Body of pancreas (tissue), 4 donors: Measurements from ENCODE around the gene HORMAD2. TPM values are rescaled to one million over a fixed set of nuclear protein-coding genes. Genes with fewer than 3 reads are reported as not detected.

Source experiments
- ATAC-seq: fragments of 150-250 bp; one replicate; pipeline ENCODE4 v1.9.1; 2016
- DNase-seq, 4 donors: peaks; one replicate each; pipeline ENCODE4 v3.0.0-alpha.2; 2019
- H3K27ac ChIP-seq, 4 donors: fragments of 200-600 bp; sonication (generic); 1 replicate in 3 of 4; 2 replicates in 1 of 4; pipeline versions ENCODE4 v1.5.1 to v1.6.1; 2016 to 2019; ENCODE audit warnings: mild to moderate bottlenecking in 1 of 4, mixed read lengths in 1 of 4, moderate library complexity in 1 of 4
- H3K27me3 ChIP-seq, 2 donors: fragments of 200-600 bp; sonication (generic); one replicate each; pipeline ENCODE4 v1.6.0; 2016; ENCODE audit warnings: mild to moderate bottlenecking in 1 of 2
- H3K36me3 ChIP-seq, 2 donors: fragments of 200-600 bp; sonication (generic); replicated peaks in 1 of 2; 2 replicates each; pipeline ENCODE4 v1.5.1; 2016; ENCODE audit warnings: low read depth in 2 of 2; ENCODE audit not compliant: insufficient read depth in 1 of 2
- H3K4me1 ChIP-seq: fragments of 200-600 bp; sonication (generic); one replicate; pipeline ENCODE4 v1.6.0; 2016
- H3K4me3 ChIP-seq, 2 donors: fragments of 200-600 bp; sonication (generic); 1 replicate in 1 of 2; 2 replicates in 1 of 2; pipeline ENCODE4 v1.5.1; 2016 to 2019
- H3K9me3 ChIP-seq, 3 donors: fragments of 200-600 bp; sonication (generic); 1 replicate in 2 of 3; 2 replicates in 1 of 3; pipeline ENCODE4 v1.5.1; 2016
- POLR2A ChIP-seq, 3 donors: fragments of 450-650 bp; IDR thresholded peaks; one replicate each; pipeline ENCODE4 v1.6.1; 2016; ENCODE audit warnings: antibody characterized with exemption in 3 of 3, mild to moderate bottlenecking in 2 of 3
- WGBS, 2 donors: methylation state at CpG; one replicate each; pipeline ENCODE4 v1.1.5; 2017; 5-methylcytosine and 5-hydroxymethylcytosine counted together
- intact Hi-C: fragments of 100-400 bp; cut with DNase I; formaldehyde crosslinking; loops from one replicate; pipeline ENCODE4 v1.15.1; 2023
- total RNA-seq, 2 donors: library from RNA; depleted of rRNA; stranded (reverse); fragments of >200 nt; gene quantifications; one replicate each; pipeline ENCODE4 v1.1.0, GENCODE V29; 2016
- TF ChIP-seq, protein P1 (sequence below), 7 experiments: fragments of 450-650 bp in 4 of 7; fragments of 200-600 bp in 3 of 7; sonication (generic) in 3 of 7; IDR thresholded peaks; one replicate each; pipeline ENCODE4 v1.5.1; 2016 to 2019; ENCODE audit warnings: antibody characterized with exemption in 7 of 7

Gene HORMAD2
- total RNA-seq, 2 donors from 2014 or later: not detected

- Histone ChIP-seq H3K27me3 (no peaks in the 10 kb centered on the region), H3K9me3 (no peaks in the 10 kb centered on the region), H3K27ac (no peak overlapping the region), H3K4me3 (no peak overlapping the region), H3K36me3 (no peaks in the 10 kb centered on the region), H3K4me1 (no peaks in the 10 kb centered on the region)
- intact Hi-C loops: no loop called here
- no peak for ATAC-seq
- no peak for DNase-seq
- no peak for TF ChIP-seq POLR2A (IDR thresholded peaks at IDR 0.05)
- TF ChIP-seq, protein P1, sequence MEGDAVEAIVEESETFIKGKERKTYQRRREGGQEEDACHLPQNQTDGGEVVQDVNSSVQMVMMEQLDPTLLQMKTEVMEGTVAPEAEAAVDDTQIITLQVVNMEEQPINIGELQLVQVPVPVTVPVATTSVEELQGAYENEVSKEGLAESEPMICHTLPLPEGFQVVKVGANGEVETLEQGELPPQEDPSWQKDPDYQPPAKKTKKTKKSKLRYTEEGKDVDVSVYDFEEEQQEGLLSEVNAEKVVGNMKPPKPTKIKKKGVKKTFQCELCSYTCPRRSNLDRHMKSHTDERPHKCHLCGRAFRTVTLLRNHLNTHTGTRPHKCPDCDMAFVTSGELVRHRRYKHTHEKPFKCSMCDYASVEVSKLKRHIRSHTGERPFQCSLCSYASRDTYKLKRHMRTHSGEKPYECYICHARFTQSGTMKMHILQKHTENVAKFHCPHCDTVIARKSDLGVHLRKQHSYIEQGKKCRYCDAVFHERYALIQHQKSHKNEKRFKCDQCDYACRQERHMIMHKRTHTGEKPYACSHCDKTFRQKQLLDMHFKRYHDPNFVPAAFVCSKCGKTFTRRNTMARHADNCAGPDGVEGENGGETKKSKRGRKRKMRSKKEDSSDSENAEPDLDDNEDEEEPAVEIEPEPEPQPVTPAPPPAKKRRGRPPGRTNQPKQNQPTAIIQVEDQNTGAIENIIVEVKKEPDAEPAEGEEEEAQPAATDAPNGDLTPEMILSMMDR (IDR thresholded peaks at IDR 0.05): no peak
- 89 to 93% methylated on average over 1 of the region's 1 CpG for WGBS, 2 donors
Observed at GRCh38 chr22:30129636-30130035, 49.4 kb downstream of the HORMAD2 start.

- DNase-seq (no peak), ATAC-seq (no peak)
- Histone ChIP-seq H3K36me3 (no peaks in the 10 kb centered on the region), H3K27me3 (no peaks in the 10 kb centered on the region), H3K4me3 (no peak overlapping the region), H3K9me3 (no peaks in the 10 kb centered on the region), H3K27ac (no peak overlapping the region), H3K4me1 (no peaks in the 10 kb centered on the region)
- 66 to 73% methylated on average over 4 of the region's 4 CpGs for WGBS, 2 donors
- TF ChIP-seq POLR2A (IDR thresholded peaks at IDR 0.05): no peak
- TF ChIP-seq, protein P1 (IDR thresholded peaks at IDR 0.05): no peak
- intact Hi-C loops: no loop called here
Observed at GRCh38 chr22:30132290-30132996, 52.2 kb downstream of the HORMAD2 start.

DNA sequence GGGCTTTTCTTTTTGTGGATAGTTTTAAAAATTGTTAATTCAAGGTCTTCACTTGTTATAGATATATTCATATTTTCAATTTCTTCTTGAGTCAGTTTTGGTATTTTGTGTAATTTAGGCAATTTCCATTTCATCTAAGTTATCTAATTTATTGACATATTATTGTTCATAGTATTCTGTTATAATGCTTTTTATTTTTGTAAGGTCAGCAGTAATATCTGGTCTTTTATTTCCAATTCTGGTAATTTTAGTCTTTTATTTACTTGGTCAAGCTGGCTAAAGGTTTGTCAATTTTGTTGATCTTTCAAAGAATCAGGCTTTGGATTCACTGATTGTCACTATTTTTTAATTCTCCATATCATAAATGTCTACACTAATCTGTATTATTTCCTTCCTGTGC is 60.1 kb downstream of the HORMAD2 start:
- Histone ChIP-seq H3K9me3 (peaks cover 0 to 7% (median 0%) of the 10 kb centered on the region in 3 donors), H3K27ac (no peak overlapping the region), H3K4me1 (no peaks in the 10 kb centered on the region), H3K27me3 (no peaks in the 10 kb centered on the region), H3K4me3 (no peak overlapping the region), H3K36me3 (no peaks in the 10 kb centered on the region)
- DNase-seq: no peak
- TF ChIP-seq POLR2A (IDR thresholded peaks at IDR 0.05): no peak
- intact Hi-C loops: no loop called here
- no peak for ATAC-seq

- Histone ChIP-seq H3K4me1 (no peaks in the 10 kb centered on the region), H3K9me3 (peaks cover 0 to 7% (median 0%) of the 10 kb centered on the region in 3 donors), H3K27me3 (no peaks in the 10 kb centered on the region), H3K4me3 (no peak overlapping the region), H3K27ac (no peak overlapping the region), H3K36me3 (no peaks in the 10 kb centered on the region)
- intact Hi-C loops: no loop called here
- 63 to 71% methylated on average over 2 of the region's 2 CpGs for WGBS, 2 donors
- DNase-seq (no peak), ATAC-seq (no peak)
- no peak for TF ChIP-seq POLR2A (IDR thresholded peaks at IDR 0.05)
- TF ChIP-seq, protein P1 (IDR thresholded peaks at IDR 0.05): no peak
Observed at GRCh38 chr22:30143265-30143664, 63.0 kb downstream of the HORMAD2 start.

DNA sequence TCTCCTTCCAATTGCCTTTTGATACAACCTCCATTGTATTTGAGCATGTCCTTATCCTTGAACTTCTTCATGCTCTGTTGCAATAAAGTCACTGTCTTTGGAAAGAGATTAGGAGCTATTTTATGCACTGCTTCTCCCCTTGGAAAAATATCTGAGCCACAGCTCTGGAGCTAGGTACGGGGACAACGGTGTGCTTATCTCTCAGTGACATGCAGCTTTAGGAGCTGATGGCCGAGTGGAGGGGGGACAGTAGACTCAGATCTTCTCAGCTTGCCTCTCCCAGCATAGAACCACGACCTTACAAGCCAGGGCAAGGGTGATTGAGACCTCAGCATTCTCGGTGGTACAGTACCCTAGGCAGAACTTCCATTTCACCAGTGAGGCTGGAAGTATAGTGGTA is 64.1 kb downstream of the HORMAD2 start:
- 53 to 65% methylated on average over 5 of the region's 5 CpGs for WGBS, 2 donors
- H3K9me3 ChIP-seq: peaks cover 0 to 7% (median 0%) of the 10 kb centered on the region in 3 donors
- no peaks in the 10 kb centered on the region for H3K27me3 ChIP-seq
- intact Hi-C loops: no loop called here
- H3K27ac ChIP-seq: no peak overlapping the region
- no peaks in the 10 kb centered on the region for H3K36me3 ChIP-seq
- ATAC-seq (no peak), DNase-seq (no peak)
- no peaks in the 10 kb centered on the region for H3K4me1 ChIP-seq
- TF ChIP-seq, protein P1 (IDR thresholded peaks at IDR 0.05): no peak
- TF ChIP-seq POLR2A (IDR thresholded peaks at IDR 0.05): no peak
- no peak overlapping the region for H3K4me3 ChIP-seq
